Lung (tissue), 12 donors: ENCODE measurements around the gene ADRA1B. TPM values are rescaled to one million over a fixed set of nuclear protein-coding genes. Genes with fewer than 3 reads are reported as not detected.

Experiments
- ATAC-seq: fragments of 200-7000 bp; cut with Tn5 transposase; one replicate; pipeline ENCODE4 v1.9.1; 2020; ENCODE audit warnings: moderate number of reproducible peaks; ENCODE audit not compliant: insufficient read depth, low FRiP score
- DNase-seq, 3 donors: peaks; one replicate each; pipeline ENCODE4 v3.0.0-alpha.2; 2013 to 2017
- H3K27ac ChIP-seq, 2 donors: one replicate each; pipeline ENCODE4 v1.5.1; 2013; ENCODE audit warnings: mild to moderate bottlenecking in 2 of 2, moderate library complexity in 2 of 2, control low read depth in 1 of 2, inconsistent platforms in 1 of 2, low read depth in 1 of 2, low read length in 1 of 2
- H3K27me3 ChIP-seq, 3 donors: one replicate each; pipeline ENCODE4 v1.5.1; 2013; ENCODE audit warnings: low read length in 2 of 3; ENCODE audit not compliant: control insufficient read depth in 3 of 3, insufficient read depth in 3 of 3
- H3K36me3 ChIP-seq, 4 donors: one replicate each; pipeline ENCODE4 v1.5.1; 2013; ENCODE audit warnings: low read length in 4 of 4, mild to moderate bottlenecking in 1 of 4, moderate library complexity in 1 of 4; ENCODE audit not compliant: control insufficient read depth in 4 of 4, insufficient read depth in 4 of 4
- H3K4me1 ChIP-seq, 5 donors: one replicate each; pipeline ENCODE4 v1.5.1; 2013; ENCODE audit warnings: low read length in 5 of 5, mild to moderate bottlenecking in 2 of 5, moderate library complexity in 1 of 5; ENCODE audit not compliant: control insufficient read depth in 5 of 5, insufficient read depth in 5 of 5
- H3K4me3 ChIP-seq: one replicate; pipeline ENCODE4 v1.5.1; 2013; ENCODE audit warnings: mild to moderate bottlenecking, control low read depth, moderate library complexity
- H3K9ac ChIP-seq, 2 donors: one replicate each; pipeline ENCODE4 v1.5.1; 2013; ENCODE audit warnings: low read length in 2 of 2, control low read depth in 1 of 2; ENCODE audit not compliant: insufficient read depth in 1 of 2
- H3K9me3 ChIP-seq, 4 donors: one replicate each; pipeline ENCODE4 v1.5.1; 2013; ENCODE audit warnings: low read length in 3 of 4, mild to moderate bottlenecking in 1 of 4, moderate library complexity in 1 of 4; ENCODE audit not compliant: control insufficient read depth in 4 of 4, insufficient read depth in 3 of 4
- WGBS, 2 donors: extraction: QIAGEN DNeasy Blood & Tissue Kit; methylation state at CpG; one replicate each; pipeline ENCODE4 v1.1.7; 2013; 5-methylcytosine and 5-hydroxymethylcytosine counted together
- polyA plus RNA-seq, 2 donors: library from polyadenylated mRNA; stranded (reverse); fragments of 200-250 nt; gene quantifications; one replicate each; pipeline ENCODE4 v1.2.1, GENCODE V29; 2013
- total RNA-seq, 2 donors: library from RNA; depleted of rRNA in 1 of 2; stranded (reverse); fragments of >200 nt in 1 of 2; gene quantifications; one replicate each; pipeline ENCODE4 v1.2.1, GENCODE V29; 2014 to 2021
- TF ChIP-seq, protein P1 (sequence below): IDR thresholded peaks from 2 replicates; pipeline ENCODE4 v1.5.1; 2012; ENCODE audit warnings: mild to moderate bottlenecking; ENCODE audit errors: control extremely low read depth, extremely low read depth
- donor health status: control.
- donor health status: control.
- donor health status: Bipolar disorder and iron deficiency.
- donor health status: healthy.
- donor health status: DM: yes; HTN: yes; CAD: no.

The ADRA1B gene
- total and polyA plus RNA-seq, 4 donors, result 1.2 to 6.1 (median 2.3) TPM

DNA sequence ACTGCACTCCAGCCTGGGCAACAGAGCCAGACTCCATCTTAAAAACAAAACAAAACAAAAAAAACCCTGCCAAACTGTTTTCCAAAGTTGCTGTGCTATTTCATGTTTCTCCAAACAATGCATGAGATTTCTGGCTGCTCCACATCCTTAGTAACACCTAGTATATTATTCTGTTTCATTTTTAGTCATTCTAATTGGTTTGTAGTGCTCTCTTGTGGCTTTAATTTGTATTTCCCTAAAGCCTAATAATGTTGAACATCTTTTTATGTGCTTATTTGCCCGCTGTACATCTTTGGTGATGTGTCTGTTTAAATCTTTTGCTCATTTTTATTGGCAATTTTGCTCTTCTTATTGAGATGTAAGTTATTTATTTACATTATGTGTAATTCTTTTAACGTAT is 74.2 kb downstream of the ADRA1B start:
- no peak overlapping the region for H3K4me3 ChIP-seq
- ATAC-seq, result no peak
- TF ChIP-seq, protein P1, sequence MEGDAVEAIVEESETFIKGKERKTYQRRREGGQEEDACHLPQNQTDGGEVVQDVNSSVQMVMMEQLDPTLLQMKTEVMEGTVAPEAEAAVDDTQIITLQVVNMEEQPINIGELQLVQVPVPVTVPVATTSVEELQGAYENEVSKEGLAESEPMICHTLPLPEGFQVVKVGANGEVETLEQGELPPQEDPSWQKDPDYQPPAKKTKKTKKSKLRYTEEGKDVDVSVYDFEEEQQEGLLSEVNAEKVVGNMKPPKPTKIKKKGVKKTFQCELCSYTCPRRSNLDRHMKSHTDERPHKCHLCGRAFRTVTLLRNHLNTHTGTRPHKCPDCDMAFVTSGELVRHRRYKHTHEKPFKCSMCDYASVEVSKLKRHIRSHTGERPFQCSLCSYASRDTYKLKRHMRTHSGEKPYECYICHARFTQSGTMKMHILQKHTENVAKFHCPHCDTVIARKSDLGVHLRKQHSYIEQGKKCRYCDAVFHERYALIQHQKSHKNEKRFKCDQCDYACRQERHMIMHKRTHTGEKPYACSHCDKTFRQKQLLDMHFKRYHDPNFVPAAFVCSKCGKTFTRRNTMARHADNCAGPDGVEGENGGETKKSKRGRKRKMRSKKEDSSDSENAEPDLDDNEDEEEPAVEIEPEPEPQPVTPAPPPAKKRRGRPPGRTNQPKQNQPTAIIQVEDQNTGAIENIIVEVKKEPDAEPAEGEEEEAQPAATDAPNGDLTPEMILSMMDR, result no peak
- H3K27me3 ChIP-seq, result peaks cover 0 to 21% (median 18%) of the 10 kb centered on the region in 3 donors
- H3K4me1 ChIP-seq, result peaks cover 0 to 3% (median 0%) of the 10 kb centered on the region in 5 donors
- H3K27ac ChIP-seq, result no peak overlapping the region
- no peak for DNase-seq
- WGBS, 2 donors, result 91 to 92% methylated on average over 2 of the region's 2 CpGs
- H3K36me3 ChIP-seq, result no peaks in the 10 kb centered on the region
- no peak overlapping the region for H3K9ac ChIP-seq
- H3K9me3 ChIP-seq, result peaks cover 0 to 6% (median 3%) of the 10 kb centered on the region in 4 donors

- H3K27me3 ChIP-seq, result peaks cover 0 to 10% (median 8%) of the 10 kb centered on the region in 3 donors
- H3K4me1 ChIP-seq, result no peaks in the 10 kb centered on the region
- TF ChIP-seq, protein P1, result no peak
- 90 to 92% methylated on average over 1 of the region's 1 CpG for WGBS, 2 donors
- no peak overlapping the region for H3K27ac ChIP-seq
- ATAC-seq (no peak), DNase-seq (no peak)
- H3K9ac ChIP-seq, result no peak overlapping the region
- H3K36me3 ChIP-seq, result no peaks in the 10 kb centered on the region
- no peak overlapping the region for H3K4me3 ChIP-seq
- peaks cover 0 to 6% (median 2%) of the 10 kb centered on the region in 4 donors for H3K9me3 ChIP-seq
These were observed 76.3 kb downstream of the ADRA1B start for GRCh38 chr5:159992566-159992965.

- Histone ChIP-seq H3K36me3 (no peaks in the 10 kb centered on the region), H3K9me3 (peaks cover 0 to 6% (median 2%) of the 10 kb centered on the region in 4 donors), H3K27me3 (peaks cover 0 to 5% (median 4%) of the 10 kb centered on the region in 3 donors), H3K4me3 (no peak overlapping the region), H3K27ac (no peak overlapping the region), H3K4me1 (no peaks in the 10 kb centered on the region), H3K9ac (no peak overlapping the region)
- WGBS, 2 donors, result 96 to 98% methylated on average over 2 of the region's 2 CpGs
- no peak for ATAC-seq
- TF ChIP-seq, protein P1, result no peak
- no peak for DNase-seq
These were observed 76.9 kb downstream of the ADRA1B start for GRCh38 chr5:159993194-159993593.

DNA sequence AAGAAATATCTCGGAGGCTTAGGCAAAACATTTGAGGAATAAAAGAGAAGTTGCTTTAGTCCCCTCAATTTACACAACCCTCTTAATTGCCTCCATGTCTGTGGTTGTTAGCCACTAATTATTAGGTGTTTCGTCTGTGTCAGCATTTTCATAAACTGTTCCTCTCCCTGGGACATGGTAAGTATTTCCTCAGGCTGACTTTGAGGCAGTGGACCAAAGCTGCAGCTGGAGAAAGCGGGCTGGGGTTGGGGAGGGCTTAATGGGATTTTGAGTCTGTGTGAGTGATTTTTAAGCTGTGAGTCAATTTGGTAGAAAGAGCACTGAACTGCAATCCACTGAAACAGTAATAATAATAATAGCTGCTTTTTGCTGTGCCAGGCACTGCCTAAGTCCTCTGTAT is 79.6 kb downstream of the ADRA1B start:
- Histone ChIP-seq H3K9ac (no peak overlapping the region), H3K27me3 (no peaks in the 10 kb centered on the region), H3K9me3 (peaks cover 0 to 6% (median 2%) of the 10 kb centered on the region in 4 donors), H3K27ac (no peak overlapping the region), H3K4me1 (no peaks in the 10 kb centered on the region), H3K4me3 (no peak overlapping the region), H3K36me3 (no peaks in the 10 kb centered on the region)
- WGBS, 2 donors, result 75% methylated on average over 3 of the region's 3 CpGs
- ATAC-seq (no peak), DNase-seq (peak in 2 of 3 donors; percentile 34 to 56)
- TF ChIP-seq, protein P1, result no peak
